GM12878 (cell line): ENCODE measurements around the gene RPS28. TPM values are rescaled to one million over a fixed set of nuclear protein-coding genes. Genes with fewer than 3 reads are reported as not detected.

Source experiments
- MXI1 ChIP-seq: fragments of 150-350 bp; IDR thresholded peaks from 2 replicates; pipeline ENCODE4 v1.6.1; 2011; ENCODE audit warnings: low read depth, mild to moderate bottlenecking, inconsistent platforms, low read length, improper control_type of control experiment
- NR2F1 ChIP-seq: fragments of 450-650 bp; conservative IDR thresholded peaks from 2 replicates; pipeline ENCODE4 v1.6.1; 2017; ENCODE audit warnings: mild to moderate bottlenecking
- PKNOX1 ChIP-seq: fragments of 450-650 bp; IDR thresholded peaks from 2 replicates; pipeline ENCODE4 v1.6.1; 2016; ENCODE audit warnings: mild to moderate bottlenecking
- POLR2AphosphoS2 ChIP-seq: IDR thresholded peaks from 2 replicates; pipeline ENCODE4 v1.6.1; 2011; ENCODE audit warnings: low read depth, mild to moderate bottlenecking, low read length, improper control_type of control experiment, moderate library complexity
- POU2F2 ChIP-seq: IDR thresholded peaks from 3 replicates; pipeline ENCODE4 v1.6.1; 2011; ENCODE audit warnings: low read depth, mild to moderate bottlenecking, low read length, borderline replicate concordance
- RB1 ChIP-seq: fragments of 450-650 bp; formaldehyde crosslinking; IDR thresholded peaks from 2 replicates; pipeline ENCODE4 v1.6.1; 2017; ENCODE audit warnings: mild to moderate bottlenecking, borderline replicate concordance
- RCOR1 ChIP-seq: conservative IDR thresholded peaks from 2 replicates; pipeline ENCODE4 v1.6.1; 2012; ENCODE audit warnings: low read depth, low read length, improper control_type of control experiment
- RELA ChIP-seq: fragments of 450-650 bp; IDR thresholded peaks from 2 replicates; pipeline ENCODE4 v1.8.0; 2014; ENCODE audit warnings: borderline replicate concordance; ENCODE audit not compliant: partially characterized antibody
- REST ChIP-seq: IDR thresholded peaks from 2 replicates; pipeline ENCODE4 v1.6.1; 2012; ENCODE audit warnings: mild to moderate bottlenecking, low read depth, low read length
- SMC3 ChIP-seq: IDR thresholded peaks from 2 replicates; pipeline ENCODE4 v1.6.1; 2011; ENCODE audit warnings: low read length, improper control_type of control experiment, borderline replicate concordance
- SP1 ChIP-seq: IDR thresholded peaks from one replicate; pipeline ENCODE4 v1.6.1; 2011; ENCODE audit warnings: low read depth, low read length
- SRF ChIP-seq, 2 experiments: IDR thresholded peaks; 2 replicates each; pipeline ENCODE4 v1.6.1; 2011; ENCODE audit warnings: low read depth in 2 of 2, low read length in 2 of 2, mild to moderate bottlenecking in 1 of 2, moderate library complexity in 1 of 2
- TCF12 ChIP-seq: IDR thresholded peaks from 2 replicates; pipeline ENCODE4 v1.6.1; 2011; ENCODE audit warnings: low read depth, mild to moderate bottlenecking, low read length
- ZBED1 ChIP-seq: IDR thresholded peaks from 2 replicates; pipeline ENCODE4 v1.6.1; 2016; ENCODE audit warnings: borderline replicate concordance
- ZNF592 ChIP-seq: fragments of 450-650 bp; IDR thresholded peaks from 2 replicates; pipeline ENCODE4 v1.6.1; 2017; ENCODE audit warnings: mild to moderate bottlenecking, moderate library complexity
- ZNF687 ChIP-seq: fragments of 450-650 bp; IDR thresholded peaks from 2 replicates; pipeline ENCODE4 v1.6.1; 2017; ENCODE audit warnings: mild to moderate bottlenecking, moderate library complexity
- polyA plus RNA-seq, 11 experiments: library from polyadenylated mRNA; depleted of rRNA in 4 of 11; unstranded in 6 of 11; stranded (reverse) in 5 of 11; fragments of >200 nt; fragmentation: Nextera tagmentation in 4 of 11; fragmentation: Illumina TruSeq in 1 of 11; extraction: Ambion mirVana in 4 of 11; extraction: Trizol in 1 of 11; gene quantifications; 1 replicate in 1 of 11; 2 replicates in 10 of 11; pipeline versions ENCODE4 v1.2.1 to v1.2.3, GENCODE V29; 2011 to 2016; ENCODE audit warnings: inconsistent platforms in 2 of 11, missing spikeins in 2 of 11, low read depth in 1 of 11
- total RNA-seq, 4 experiments: library from RNA; depleted of rRNA in 3 of 4; stranded (reverse); fragments of >200 nt in 3 of 4; fragmentation: Illumina TruSeq in 1 of 4; extraction: Trizol in 1 of 4; gene quantifications; 2 replicates each; pipeline versions ENCODE4 v1.2.1 to v1.2.3, GENCODE V29; 2013 to 2021

RPS28 gene
- total and polyA plus RNA-seq, 10 of the 15 experiments (the other 5 are each of a cell fraction or from before 2014, with no cell fraction given): 422 to 3,905 (median 1,580) TPM

GRCh38 chr19:8307965-8308866 is 13.1 kb upstream of the RPS28 start, which contains the start of gene CD320 (continued):
- TF ChIP-seq POLR2AphosphoS2 (peak; percentile 82), NR2F1 (peak; percentile 76), PKNOX1 (peak; percentile 97), SMC3 (no peak), RELA (peak; percentile 6), REST (peak; percentile 52; the same call in 1 of the 2 replicates), RB1 (no peak; the same call in 1 of the 2 replicates), ZBED1 (no peak), TCF12 (0 out of 2 replicates have a peak, but pooled peaks have one; percentile 7), ZNF592 (no peak), SRF (IDR thresholded peaks at IDR 0.05; ENCODE audit: low read depth in 2 of 2, low read length in 2 of 2) (peak in 1 of 2 experiments; percentile 68; a peak in 2 of 4 replicates), SP1 (peak; percentile 57), ZNF687 (peak; percentile 84), POU2F2 (peak; percentile 41; the same call in 1 of the 3 replicates), MXI1 (peak; percentile 95), RCOR1 (peak; percentile 89; the same call in 1 of the 2 replicates)
